Measurements from ENCODE around the gene ARID4B.
"Not testable (repeated sequence)": the region's sequence is repeated elsewhere in the genome, so short reads cannot be mapped to it uniquely, and the experiment has no call there.

ARID4B gene

DNA sequence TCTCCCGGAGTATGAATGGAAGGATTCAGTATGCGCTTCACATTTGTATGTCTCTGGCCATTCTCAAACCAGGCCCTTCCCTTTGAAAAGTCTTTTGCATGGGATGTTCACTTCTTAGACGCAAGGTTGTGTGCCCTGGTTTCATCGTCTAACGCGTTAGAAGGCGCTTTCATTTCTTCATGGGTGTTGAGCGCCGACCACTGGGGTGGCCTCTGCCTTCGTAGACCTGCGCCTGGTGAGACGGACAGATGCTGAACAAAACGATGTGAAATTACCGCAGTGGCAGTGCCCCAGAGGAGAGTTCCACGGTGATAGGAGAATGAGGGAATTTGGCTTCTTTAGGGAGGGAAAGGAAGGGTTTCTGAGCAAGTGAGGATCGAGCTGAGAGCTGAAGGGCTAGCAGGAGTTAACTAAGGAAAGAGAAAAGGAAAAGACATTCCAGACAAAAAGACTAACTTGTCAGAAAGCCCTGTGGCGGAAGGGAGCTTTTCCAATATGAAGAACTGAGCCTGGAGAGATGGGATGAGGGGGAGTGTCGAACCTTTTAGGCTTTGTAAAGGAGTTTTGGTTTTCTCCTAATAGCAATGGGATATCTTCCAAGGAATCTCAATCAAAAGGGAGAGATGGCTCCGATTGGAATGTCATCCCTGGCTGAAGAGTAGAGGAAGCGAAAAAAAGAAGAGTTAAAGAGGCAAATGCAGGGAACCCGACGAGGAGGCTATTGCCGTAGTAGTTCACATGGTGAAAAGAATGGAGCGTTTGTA lies 1.3 kb upstream of the ARID4B start:
- DNase-seq = peak; percentile 35

DNA sequence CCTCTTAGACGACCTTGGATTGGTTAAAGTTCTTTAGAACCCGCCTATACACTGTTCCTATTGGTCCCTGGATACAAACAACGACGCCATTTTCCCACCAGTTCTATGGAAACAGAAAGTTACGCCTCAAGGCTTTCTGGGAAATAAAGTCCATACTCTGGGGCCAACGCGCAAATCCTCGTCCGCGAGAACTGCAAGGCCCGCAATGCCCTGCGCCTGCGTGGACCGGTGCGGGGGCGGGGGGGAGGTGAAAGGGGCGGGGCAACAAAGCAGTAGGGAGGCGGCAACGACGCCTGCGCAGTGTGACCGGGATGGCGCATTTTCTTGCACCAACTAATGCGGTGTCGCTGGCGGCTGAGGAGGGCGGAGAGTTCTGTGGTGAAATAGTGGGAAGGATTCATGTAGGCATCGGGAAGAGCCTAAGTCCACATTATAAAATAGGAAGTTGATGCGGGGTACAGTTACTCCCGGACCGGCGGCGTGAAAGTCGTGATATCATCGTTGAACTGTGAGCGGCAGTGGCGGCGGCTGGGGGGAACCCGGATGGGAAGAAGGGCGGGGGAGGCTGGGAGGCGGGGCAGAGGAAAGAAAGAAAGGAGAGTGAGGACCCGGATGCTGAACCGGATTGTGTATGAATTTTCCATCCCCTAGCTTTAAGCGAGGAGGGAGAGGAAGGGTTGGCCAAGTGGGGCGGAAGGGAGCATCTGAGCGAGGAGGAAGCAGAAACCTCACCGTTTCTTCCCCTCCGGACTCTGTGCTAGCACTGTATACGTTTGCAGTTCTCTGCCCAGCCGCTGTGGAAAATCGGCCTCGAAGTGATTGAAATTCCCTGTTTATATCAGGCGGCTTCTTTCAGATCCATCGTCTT lies 526 bp upstream of the ARID4B start, which contains the start of gene GGPS1:
Gene GGPS1 (plus strand): TSS at position 300 of the 868 bp plus-strand sequence. CDS start 6,695 bp downstream, outside the sequence.
- DNase-seq = peak; percentile 100

DNA sequence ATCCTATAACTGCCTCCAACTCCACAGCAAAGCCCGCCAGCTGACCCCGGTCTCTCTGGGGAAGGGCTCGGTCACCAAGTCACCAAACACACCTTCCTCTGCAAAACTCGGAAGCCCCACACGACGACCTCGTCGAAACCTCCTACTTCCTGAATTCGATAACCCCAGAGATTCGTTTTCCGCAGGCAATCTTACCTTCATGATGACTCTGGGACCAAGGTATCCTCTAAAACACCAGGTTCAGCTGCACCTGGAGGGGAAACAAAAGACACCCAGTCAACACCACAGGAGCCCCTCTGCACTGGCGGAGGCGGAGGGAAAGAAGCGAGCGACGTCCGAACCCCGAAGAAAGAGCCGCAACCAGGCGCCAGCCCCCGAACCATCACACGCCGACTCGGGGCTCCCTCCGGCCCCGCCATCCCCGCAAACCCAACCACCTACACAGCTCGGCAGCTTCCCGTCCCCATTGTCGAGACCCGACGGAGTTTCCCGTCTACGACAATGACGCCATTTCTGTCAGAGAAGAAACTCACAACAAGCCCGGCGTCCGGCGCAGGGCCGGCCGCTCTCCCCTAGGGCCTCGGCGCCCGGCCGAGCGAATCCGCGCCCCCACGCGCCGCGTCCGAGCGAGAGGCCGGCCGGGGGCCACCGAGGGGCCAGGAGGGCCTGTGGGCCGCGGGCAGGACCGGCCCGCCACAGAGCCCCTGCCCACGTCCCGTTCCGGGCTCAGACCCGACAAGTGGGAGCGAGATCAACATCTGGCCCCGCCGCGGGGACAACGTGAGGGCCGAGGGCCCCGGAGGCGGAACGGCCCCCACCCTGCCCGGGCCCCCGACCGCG lies 1.0 kb downstream of the ARID4B start:
- peak; percentile 87 for DNase-seq

DNA sequence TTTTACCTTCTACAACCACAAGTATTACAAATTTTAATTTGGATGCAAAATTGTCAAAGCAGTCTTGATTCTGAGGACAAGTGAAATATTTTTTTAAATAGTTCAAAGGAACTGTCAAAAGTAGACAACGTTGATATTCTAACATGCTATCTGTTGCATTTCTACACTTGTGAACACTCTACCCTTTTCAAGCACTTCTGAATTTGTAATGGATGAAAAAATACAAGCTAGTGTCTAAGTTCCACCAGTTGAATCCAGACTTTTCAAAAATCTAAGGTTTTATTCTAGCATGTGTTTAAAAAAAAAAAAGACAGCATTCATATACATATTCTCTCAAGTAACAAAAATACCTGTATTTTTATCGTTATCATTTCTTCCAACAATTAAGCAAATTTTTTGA lies 2.1 kb downstream of the ARID4B start:
- DNase-seq = no peak

DNA sequence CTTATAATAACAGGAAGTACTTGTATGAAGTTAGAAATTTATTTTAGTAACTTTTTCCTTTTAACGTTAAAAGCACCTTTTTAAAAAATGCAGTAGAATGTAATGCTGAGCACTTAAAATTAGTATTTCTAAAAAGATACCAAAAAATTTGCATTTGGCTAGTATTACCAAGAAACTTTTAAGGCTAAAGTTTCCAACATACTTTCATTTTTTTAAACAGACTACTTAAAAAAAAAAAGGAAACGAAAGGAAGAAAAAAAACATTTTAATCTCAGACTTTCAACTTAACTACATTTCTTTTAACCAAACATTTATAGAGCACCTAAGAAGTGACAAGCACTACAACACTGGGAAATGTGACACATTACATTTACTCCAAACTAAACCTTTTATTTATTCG lies 2.8 kb downstream of the ARID4B start:
- no peak for DNase-seq

DNA sequence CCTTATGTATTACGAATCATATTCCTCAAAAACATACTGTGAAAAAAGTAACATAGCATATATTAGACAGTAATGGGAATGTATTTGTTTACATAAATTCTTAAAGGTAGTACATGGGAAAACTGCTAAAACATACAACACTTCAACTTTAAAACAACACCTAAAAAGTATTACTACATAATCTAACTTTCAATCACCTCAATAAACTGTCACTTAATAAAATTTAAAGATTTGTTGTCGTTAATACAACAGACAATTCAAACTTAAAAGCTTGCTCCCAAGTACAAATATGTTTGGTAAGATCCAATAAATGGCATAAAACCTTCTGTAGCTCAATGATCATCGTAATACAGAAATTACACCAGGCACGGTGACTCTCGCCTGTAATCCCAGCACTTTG lies 3.7 kb downstream of the ARID4B start:
- no peak for DNase-seq

DNA sequence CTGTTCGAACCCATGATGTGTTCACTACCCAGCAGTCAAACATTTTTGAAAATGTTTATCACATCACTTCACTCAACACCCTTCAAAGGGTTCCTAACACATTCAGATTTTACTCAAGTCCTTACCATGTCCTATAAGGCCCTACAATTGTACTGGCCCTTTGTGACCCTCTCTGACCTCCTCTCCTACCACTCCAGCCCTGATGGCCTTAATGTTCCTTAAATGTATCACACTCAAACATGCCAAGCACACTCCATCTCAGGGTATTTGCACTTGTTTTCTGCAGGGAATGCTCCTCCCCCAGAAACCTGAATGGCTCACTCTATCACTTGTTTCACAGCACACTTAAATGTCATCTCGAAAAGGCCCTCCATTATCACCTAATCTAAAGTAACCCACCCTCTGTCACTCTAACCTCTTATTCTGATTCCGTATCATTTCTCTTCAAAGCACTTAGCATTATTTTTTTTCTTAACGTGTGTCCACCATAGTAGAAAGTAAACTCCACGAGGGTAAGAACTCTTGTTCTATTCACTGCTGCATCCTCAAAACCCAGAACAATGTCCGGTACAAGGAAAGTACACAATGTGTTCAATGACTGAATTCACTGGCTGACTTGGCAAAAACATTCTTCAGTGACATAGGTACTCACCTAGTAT lies 7.3 kb downstream of the ARID4B start:
- no peak for DNase-seq

DNA sequence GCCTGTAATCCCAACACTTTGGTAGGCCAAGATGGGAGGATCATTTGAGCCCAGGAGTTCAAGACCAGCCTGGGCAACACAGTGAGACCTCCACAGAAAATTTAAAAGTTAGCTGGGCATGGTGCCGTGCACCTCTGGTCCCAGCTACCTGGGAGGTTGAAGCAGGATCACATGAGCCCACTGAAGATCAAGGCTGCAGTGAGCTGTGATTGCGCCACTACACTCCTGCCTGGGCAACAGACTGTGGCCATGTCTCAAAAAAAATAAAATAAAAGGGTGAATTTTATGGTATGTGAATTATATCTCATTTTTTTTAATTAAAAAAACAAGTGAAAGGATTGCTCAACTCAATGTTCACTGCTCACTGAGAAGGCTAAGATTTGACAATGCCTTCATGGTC lies 8.7 kb downstream of the ARID4B start:
- no peak for DNase-seq

DNA sequence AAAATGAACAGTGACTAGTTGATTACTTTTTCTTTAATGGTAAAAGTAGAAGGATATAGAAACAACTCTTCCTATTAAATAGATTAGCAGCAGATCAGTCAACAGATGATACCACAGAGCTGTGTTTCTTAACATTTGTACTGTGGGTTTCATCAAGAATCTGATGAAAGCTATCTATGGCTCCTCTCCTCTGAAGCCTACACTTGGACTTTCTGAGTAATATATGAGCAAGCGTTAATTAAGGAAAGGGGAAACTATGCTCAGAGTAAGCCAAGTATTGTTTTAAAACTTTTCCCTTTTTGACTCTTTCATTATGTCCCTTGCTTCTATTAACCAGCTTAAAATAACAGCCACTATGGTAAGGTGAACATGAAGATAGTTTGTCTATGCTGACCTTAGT lies 10.8 kb downstream of the ARID4B start:
- no peak for DNase-seq

DNA sequence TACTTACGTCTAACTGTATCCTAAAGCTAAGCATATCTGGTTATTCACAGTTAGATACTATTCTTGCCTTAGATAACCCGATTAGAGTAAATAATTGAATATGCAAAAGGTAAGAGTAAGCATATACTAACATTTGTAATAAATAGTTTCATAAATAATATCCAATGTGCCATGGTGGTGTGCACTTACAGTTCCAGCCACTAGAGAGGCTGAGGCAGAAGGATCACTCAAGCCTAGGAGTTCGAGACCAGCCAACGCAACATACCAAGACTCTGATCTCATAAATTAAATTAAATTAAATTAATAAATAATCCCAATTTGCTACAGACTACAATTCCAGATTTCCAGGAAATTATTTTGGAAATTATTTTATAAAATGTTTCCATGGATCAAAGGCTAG lies 12.2 kb downstream of the ARID4B start:
- no peak for DNase-seq

DNA sequence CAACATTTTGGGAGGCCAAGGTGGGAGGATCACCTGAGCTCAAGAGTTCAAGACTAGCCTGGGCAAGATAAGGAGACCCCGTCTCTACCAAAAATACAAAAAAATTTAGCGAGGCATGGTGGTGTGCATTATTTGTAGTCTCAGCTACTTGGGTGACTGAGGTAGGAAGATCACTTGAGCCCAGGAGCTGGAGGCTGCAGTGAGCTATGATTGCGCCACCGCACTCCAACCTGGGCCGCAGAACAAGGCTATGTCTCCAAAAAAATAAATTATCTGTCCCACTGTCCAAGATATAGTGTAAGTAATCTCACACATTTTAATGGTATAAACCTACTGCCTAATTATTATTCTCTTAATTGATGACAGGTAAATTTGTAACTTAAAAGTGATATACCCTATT lies 12.8 kb downstream of the ARID4B start:
- DNase-seq = no peak

DNA sequence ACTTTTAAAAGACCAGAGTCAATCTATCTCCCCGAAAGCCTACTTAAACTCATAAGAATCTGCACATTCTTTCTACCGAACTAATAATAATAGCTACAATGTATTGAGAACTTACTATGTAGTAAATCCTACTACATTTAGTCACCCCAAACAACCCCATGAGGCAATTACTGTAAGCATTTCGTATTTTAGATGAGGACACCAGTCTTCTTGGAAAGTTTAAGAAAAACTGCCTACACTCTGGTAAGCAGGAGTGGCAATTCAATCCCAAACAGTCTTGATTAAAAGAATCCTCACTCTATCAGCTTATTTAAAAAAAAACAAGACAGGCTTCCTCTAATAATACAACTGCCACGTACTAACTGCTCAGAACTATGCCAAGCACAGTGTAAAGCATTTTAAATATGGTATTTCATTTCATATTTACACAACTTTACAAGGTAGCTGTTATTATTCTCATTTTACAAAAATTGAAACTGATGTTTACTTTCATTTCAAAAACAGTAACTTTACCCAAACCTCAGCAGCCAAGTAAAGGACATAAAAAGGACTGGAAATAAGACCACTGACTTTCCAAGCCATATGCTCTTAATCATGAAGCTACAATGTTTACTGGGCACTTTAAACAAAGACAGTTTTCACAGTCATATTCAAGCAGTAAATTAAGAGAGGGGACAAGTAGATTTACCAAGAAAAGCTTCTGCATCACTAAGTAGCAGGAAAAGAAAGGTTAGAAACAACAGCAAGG lies 13.9 kb downstream of the ARID4B start:
- DNase-seq = no peak

DNA sequence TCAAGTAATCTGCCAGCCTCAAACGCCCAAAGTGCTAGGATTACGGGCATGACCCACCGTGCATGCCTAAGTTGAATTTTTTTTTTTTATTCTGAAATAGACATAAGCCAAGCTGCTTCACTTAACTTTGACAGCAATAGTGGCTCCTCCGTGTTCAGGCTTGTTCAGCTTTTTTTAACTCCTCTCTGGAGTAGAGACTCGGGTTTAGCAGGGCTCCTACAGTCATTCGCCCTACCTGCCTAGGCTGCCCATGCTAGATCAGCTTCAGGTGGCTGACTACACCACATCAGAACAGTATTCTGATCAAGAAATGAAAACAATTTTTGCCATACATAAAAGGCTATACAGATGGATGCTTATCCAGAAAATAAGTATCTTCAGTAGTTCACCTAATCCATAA lies 14.7 kb downstream of the ARID4B start:
- no peak for DNase-seq

DNA sequence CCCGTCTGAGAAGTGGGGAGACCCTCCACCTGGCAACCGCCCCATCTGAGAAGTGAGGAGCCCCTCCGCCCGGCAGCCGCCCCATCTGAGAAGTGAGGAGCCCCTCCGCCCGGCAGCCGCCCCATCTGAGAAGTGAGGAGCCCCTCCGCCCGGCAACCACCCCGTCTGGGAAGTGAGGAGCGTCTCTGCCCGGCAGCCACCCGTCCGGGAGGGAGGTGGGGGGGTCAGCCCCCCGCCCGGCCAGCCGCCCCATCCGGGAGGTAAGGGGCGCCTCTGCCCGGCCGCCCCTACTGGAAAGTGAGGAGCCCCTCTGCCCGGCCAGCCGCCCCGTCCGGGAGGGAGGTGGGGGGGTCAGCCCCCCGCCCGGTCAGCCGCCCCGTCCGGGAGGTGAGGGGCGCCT lies 18.8 kb downstream of the ARID4B start:
- DNase-seq = not testable (repeated sequence)

DNA sequence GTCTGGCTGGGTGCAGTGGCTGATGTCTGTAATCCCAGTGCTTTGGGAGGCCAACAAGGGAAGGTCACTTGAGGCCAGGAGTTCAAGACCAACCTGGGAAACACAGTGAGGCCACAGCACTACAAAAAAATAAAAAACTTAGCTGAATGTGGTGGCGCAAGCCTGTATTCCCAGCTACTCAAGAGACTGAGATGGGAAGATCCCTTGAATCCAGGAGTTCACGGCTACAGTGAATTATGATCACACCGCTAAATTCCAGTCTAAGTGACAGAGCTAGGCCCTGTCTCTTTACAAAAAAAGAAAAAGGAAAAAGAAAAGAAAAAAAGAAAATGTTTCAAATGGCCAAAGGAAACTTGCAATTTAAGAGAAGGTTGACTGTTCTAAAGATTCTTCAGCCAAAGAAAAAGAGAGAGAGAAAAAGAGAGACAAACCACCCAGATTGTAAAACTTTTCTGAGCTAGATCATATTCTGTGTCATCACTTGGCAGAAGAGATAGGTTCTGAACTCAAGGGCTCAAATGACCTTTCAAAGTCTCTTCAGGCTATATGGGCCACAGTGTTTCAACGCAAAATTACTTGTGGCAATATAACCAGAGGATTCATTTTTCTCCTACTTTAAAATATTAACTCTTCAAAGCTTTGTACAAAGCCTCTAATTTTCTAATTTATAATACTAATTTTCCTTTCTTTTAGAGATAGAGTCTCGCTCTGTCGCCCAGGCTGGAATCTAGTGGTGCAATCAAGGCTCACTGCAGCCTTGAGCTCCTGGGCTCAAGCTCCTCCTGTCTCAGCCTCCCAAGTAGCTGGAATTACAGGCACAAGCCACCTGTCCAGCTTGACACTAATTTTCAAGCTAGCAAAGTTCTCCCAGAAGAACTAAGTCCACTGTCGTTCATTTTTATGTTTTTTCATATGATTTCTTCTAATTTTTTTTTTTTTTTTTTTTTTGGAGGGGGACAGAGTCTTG lies 20.5 kb downstream of the ARID4B start:
- DNase-seq = peak; percentile 28

DNA sequence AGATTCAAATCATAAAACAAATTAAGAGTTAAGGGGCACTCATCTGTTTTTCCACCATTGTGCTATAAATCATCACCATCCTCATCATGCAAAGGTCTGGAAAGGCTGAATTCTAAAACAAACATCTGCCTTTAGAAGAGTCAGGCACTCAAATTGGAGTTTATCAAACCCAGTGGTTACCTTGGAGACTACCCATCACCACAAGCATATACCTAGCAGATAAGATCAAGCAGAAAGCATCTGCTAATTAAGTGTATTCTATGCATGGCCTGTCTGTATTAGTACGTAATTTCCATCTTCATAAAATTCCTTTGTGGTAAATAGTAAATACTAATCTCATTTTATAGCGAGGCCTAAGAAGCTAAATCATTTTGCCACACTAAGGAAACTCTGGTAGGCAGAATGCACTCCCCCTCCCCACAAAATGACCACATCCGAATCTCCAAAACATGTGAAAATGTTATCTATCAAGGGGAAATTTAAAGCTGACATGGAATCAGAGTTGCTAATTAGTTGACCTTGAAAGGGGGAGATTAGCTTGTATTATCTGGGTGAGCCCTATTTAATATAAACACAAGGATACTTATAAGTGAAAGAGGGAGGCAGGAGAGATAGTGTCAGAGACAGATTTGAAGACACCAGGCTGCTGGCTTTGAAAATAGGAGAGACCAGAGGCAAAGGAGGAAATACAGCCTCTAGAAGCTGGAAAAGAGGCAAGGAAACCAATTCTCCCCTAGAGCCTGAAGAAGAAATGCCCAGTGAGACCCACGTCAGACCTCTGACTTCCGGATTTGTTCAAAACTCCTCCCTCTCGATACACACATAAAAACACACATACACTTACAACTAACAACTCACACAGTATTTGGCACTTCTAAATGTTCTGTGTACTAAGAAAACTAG lies 23.2 kb downstream of the ARID4B start:
- DNase-seq = no peak

DNA sequence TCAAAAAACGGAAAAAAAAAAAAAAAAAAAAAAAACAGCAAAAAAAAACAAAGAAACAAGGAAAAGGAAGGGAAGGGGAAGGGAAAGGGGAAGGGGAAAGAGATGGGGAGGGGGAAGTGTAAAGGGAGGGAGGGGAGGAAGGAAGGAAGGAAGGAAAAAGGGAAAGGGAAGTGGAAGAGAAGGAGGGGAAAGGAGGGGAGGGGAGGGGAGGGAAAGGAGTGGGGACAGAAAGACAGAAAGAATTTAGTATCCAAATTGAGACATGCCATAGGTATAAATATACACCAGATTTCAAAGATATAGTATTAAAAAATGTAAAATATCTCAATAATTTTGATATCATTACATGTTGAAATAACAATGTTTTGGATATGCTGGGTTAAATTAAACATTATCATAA lies 25.8 kb downstream of the ARID4B start:
- no peak for DNase-seq

DNA sequence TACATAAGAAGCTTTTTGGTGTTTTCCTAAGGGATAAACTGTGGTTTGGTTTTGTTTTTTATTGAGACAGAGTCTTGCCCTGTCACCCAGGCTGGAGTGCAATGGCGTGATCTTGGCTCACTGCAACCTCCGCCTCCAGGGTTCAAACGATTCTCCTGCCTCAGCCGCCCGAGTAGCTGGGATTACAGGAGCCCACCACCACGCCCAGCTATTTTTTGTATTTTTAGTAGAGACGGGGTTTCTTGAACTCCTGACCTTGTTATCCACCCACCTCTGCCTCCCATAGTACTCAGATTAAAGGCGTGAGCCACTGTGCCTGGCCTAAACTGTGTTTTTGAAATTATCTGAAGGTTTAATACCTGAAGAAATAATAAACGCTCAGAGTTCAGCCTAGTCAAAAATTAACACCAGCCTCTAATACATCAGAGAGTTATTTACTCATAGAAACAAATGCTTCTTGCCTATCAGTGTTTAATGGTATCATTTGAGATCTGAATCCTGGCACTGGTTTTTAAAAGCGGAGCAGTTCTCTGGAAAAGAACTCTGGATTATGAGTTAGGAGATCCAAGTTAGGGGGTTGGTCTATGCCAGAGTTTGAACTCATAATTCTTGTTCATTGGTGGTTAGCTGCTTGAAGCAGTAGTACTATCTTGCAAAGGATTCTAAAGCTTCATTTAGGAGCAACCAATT lies 28.7 kb downstream of the ARID4B start:
- DNase-seq = no peak

DNA sequence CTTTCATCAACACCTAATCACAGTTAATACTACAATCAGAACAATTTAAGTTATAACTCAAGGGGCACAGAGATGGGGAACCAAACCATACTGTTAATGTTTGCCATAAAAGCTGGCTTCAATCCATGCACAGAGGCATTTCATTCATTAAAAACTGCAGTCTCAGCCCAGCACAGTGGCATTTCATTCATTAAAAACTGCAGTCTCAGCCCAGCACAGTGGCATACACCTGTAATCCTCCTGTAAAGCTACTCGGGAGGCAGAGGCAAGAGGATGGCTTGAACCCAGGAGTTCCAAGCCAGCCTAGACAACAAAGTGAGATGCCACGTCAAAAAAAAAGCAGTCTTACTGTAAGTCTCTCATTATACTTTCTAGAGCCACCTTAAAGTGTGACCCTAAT lies 29.2 kb downstream of the ARID4B start:
- no peak for DNase-seq

Data from HCEC 1CT (cell line).